ENCODE data around the gene CALML5. TPM values are rescaled to one million over a fixed set of nuclear protein-coding genes. Genes with fewer than 3 reads are reported as not detected.

Gene CALML5
- total and polyA plus RNA-seq, 9 of the 15 experiments (the other 6 are each of a cell fraction or from before 2014, with no cell fraction given) = not detected

DNA sequence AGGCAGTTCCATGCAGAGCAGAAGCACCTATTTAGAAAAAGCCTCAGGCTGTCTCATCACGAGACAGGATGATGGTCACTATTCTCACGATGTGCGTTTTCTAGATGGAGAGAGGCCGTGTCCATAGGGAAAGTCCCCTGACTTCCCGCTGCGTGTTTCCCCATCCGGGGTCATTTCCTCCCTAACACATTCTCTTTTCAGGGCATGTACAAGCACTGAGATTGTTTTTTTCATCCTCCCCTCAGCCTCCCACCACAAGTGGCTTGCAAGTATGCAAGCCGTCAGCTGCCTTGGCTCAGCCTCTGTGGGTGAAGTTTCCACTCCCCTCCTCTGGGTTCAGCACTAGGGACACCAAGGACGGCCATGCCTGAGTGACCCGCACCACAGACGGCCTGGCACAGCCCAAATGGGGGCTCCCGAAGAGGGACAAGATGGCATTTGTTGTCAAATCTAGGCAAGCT, 2.7 kb upstream of the CALML5 start (continued):
- TF ChIP-seq RBFOX2 (IDR thresholded peaks at IDR 0.05; ENCODE audit: low read depth, low read length) (no peak), SMARCA4 (IDR thresholded peaks at IDR 0.05) (no peak), SLC30A9 (CRISPR knock-in tag; IDR thresholded peaks at IDR 0.05) (no peak), ZNF518B (CRISPR knock-in tag; IDR thresholded peaks at IDR 0.05) (no peak)

GRCh38 chr10:5500910-5501309, 1.5 kb upstream of the CALML5 start:
- no TSS peak for BruUV-seq (replicated peaks)
- Histone ChIP-seq H4K20me1 (replicated peaks; ENCODE audit: control insufficient read depth, insufficient read depth, low read length) (no peaks in the 10 kb centered on the region; the same call in 1 of the 2 replicates), H3K4me3 (no peak overlapping the region), H3K4me1 (replicated peaks in 1 of 2; ENCODE audit: control insufficient read depth in 2 of 2, insufficient read depth in 2 of 2, low read length in 2 of 2) (peaks cover 10 to 41% of the 10 kb centered on the region in 2 experiments), H3K9me3 (replicated peaks; ENCODE audit: control insufficient read depth, insufficient read depth, low read depth, low read length) (no peaks in the 10 kb centered on the region), H3K79me2 (ENCODE audit: control insufficient read depth, insufficient read depth, low read length) (no peaks in the 10 kb centered on the region), H2AFZ (ENCODE audit: low read depth, low read length) (no peak overlapping the region), H3K36me3 (ENCODE audit: control insufficient read depth, insufficient read depth, low read length) (no peaks in the 10 kb centered on the region), H3K9me1 (ENCODE audit: control insufficient read depth, insufficient read depth, low read length) (no peaks in the 10 kb centered on the region), H3K4me2 (ENCODE audit: insufficient read depth, low read length) (no peak overlapping the region), H3K9ac (ENCODE audit: insufficient read depth in 1 of 2, low read depth in 2 of 2, low read length in 2 of 2) (no peak overlapping the region), H3K27ac (ENCODE audit: extremely low read depth, low read depth, low read length) (no peak overlapping the region), H3K27me3 (ENCODE audit: control insufficient read depth in 2 of 2, insufficient read depth in 2 of 2, low read length in 2 of 2) (peaks cover 0 to 23% of the 10 kb centered on the region in 2 experiments; a peak in 3 of 5 replicates)
- ChIA-PET CTCF (ENCODE audit: low intra/inter-chr PET ratio) (no interaction called here), POLR2A (interaction anchor here (0.8 to 1.8 kb wide), 3 partner anchors 10 to 21 kb away, joined by 3 to 7 read pairs (median 4); no protein-coding TSS in a partner anchor)
- FAIRE-seq (no peak), ATAC-seq (no peak), DNase-seq (ENCODE audit: extremely low read depth in 1 of 4, low spot score in 3 of 4) (no peak)
- intact Hi-C loops (cut with micrococcal nuclease) = no loop called here
- WGBS (ENCODE audit: insufficient coverage, low coverage, missing lambda C conversion rate) = 19% methylated on average over 5 of the region's 5 CpGs
- in situ Hi-C loops (cut with MboI) = no loop called here
- TF ChIP-seq SMAD3 (CRISPR knock-in tag; conservative IDR thresholded peaks at IDR 0.05) (no peak), RBM25 (IDR thresholded peaks at IDR 0.05; ENCODE audit: low read depth, low read length, severe bottlenecking) (no peak), CREB1 (IDR thresholded peaks at IDR 0.05) (no peak), CREB1 (CRISPR knock-in tag; IDR thresholded peaks at IDR 0.05) (no peak), SRSF7 (optimal IDR thresholded peaks at IDR 0.05; ENCODE audit: low read depth, low read length) (no peak), SP2 (IDR thresholded peaks at IDR 0.05; ENCODE audit: extremely low read depth, low read depth, low read length, poor library complexity, severe bottlenecking) (no peak)
- TF ChIP-seq, protein P1, sequence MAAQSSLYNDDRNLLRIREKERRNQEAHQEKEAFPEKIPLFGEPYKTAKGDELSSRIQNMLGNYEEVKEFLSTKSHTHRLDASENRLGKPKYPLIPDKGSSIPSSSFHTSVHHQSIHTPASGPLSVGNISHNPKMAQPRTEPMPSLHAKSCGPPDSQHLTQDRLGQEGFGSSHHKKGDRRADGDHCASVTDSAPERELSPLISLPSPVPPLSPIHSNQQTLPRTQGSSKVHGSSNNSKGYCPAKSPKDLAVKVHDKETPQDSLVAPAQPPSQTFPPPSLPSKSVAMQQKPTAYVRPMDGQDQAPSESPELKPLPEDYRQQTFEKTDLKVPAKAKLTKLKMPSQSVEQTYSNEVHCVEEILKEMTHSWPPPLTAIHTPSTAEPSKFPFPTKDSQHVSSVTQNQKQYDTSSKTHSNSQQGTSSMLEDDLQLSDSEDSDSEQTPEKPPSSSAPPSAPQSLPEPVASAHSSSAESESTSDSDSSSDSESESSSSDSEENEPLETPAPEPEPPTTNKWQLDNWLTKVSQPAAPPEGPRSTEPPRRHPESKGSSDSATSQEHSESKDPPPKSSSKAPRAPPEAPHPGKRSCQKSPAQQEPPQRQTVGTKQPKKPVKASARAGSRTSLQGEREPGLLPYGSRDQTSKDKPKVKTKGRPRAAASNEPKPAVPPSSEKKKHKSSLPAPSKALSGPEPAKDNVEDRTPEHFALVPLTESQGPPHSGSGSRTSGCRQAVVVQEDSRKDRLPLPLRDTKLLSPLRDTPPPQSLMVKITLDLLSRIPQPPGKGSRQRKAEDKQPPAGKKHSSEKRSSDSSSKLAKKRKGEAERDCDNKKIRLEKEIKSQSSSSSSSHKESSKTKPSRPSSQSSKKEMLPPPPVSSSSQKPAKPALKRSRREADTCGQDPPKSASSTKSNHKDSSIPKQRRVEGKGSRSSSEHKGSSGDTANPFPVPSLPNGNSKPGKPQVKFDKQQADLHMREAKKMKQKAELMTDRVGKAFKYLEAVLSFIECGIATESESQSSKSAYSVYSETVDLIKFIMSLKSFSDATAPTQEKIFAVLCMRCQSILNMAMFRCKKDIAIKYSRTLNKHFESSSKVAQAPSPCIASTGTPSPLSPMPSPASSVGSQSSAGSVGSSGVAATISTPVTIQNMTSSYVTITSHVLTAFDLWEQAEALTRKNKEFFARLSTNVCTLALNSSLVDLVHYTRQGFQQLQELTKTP (IDR thresholded peaks at IDR 0.05; ENCODE audit: low read depth in 1 of 2, partially characterized antibody in 2 of 2) = no peak
- TF ChIP-seq, protein P2, sequence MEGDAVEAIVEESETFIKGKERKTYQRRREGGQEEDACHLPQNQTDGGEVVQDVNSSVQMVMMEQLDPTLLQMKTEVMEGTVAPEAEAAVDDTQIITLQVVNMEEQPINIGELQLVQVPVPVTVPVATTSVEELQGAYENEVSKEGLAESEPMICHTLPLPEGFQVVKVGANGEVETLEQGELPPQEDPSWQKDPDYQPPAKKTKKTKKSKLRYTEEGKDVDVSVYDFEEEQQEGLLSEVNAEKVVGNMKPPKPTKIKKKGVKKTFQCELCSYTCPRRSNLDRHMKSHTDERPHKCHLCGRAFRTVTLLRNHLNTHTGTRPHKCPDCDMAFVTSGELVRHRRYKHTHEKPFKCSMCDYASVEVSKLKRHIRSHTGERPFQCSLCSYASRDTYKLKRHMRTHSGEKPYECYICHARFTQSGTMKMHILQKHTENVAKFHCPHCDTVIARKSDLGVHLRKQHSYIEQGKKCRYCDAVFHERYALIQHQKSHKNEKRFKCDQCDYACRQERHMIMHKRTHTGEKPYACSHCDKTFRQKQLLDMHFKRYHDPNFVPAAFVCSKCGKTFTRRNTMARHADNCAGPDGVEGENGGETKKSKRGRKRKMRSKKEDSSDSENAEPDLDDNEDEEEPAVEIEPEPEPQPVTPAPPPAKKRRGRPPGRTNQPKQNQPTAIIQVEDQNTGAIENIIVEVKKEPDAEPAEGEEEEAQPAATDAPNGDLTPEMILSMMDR (IDR thresholded peaks at IDR 0.05 in 2 of 3, conservative IDR thresholded peaks at IDR 0.05 in 1 of 3; ENCODE audit: insufficient read depth in 2 of 3, low read depth in 1 of 3, low read length in 3 of 3) = no peak
